SK-N-SH (cell line): ENCODE measurements around the gene OR1J1. TPM values are rescaled to one million over a fixed set of nuclear protein-coding genes. Genes with fewer than 3 reads are reported as not detected.
A peak's percentile ranks its signal among the peaks of the same experiment; 100 is the strongest.

Source experiments
- CTCF ChIA-PET: fragments of 300-600, 350-600 bp; formaldehyde crosslinking; extraction: SDS; loops from one replicate; lab custom pipeline; 2021; lab: Yijun Ruan, JAX
- POLR2A ChIA-PET: fragments of 350-600 bp; sonication (Branson Sonifier 250); formaldehyde crosslinking; extraction: SDS; loops from one replicate; lab custom pipeline; 2020; ENCODE audit warnings: antibody characterized with exemption, inconsistent platforms; lab: Yijun Ruan, JAX
- DNase-seq: peaks from one replicate; pipeline ENCODE4 v3.0.0; 2012
- H2AFZ ChIP-seq: fragments of 200-600 bp; sonication (generic); 2 replicates; pipeline ENCODE4 v1.8.1; 2016; ENCODE audit warnings: antibody characterized with exemption, mild to moderate bottlenecking, low read depth
- H3F3A ChIP-seq: fragments of 200-600 bp; sonication (generic); replicated peaks from 2 replicates; pipeline ENCODE3; 2016; ENCODE audit warnings: antibody characterized with exemption, mild to moderate bottlenecking; ENCODE audit not compliant: insufficient read depth
- H3K27ac ChIP-seq, 2 experiments: fragments of 200-500 bp in 1 of 2; fragments of 200-600 bp in 1 of 2; sonication (Bioruptor generic) in 1 of 2; sonication (generic), shearing (Covaris generic) in 1 of 2; 2 replicates each; pipeline versions ENCODE4 v1.5.1 to v1.6.1; 2014 to 2016; ENCODE audit warnings: low read depth in 2 of 2, inconsistent platforms in 1 of 2, low read length in 1 of 2, mild to moderate bottlenecking in 1 of 2, mixed read lengths in 1 of 2
- H3K27me3 ChIP-seq: fragments of 200-600 bp; sonication (generic), shearing (Covaris generic); 2 replicates; pipeline ENCODE4 v1.6.1; 2016; ENCODE audit warnings: mixed run types; ENCODE audit not compliant: insufficient read depth
- H3K36me3 ChIP-seq, 2 experiments: fragments of 200-500 bp in 1 of 2; fragments of 200-600 bp in 1 of 2; sonication (Bioruptor generic) in 1 of 2; sonication (generic) in 1 of 2; replicated peaks in 1 of 2; 2 replicates each; pipeline versions ENCODE3 to v1.5.1; 2014 to 2016; ENCODE audit warnings: low read length in 1 of 2, mild to moderate bottlenecking in 1 of 2; ENCODE audit not compliant: insufficient read depth in 2 of 2, control insufficient read depth in 1 of 2
- H3K4me1 ChIP-seq, 2 experiments: fragments of 200-500 bp in 1 of 2; fragments of 200-600 bp in 1 of 2; sonication (Bioruptor generic) in 1 of 2; sonication (generic), shearing (Covaris generic) in 1 of 2; 2 replicates each; pipeline versions ENCODE4 v1.5.1 to v1.6.1; 2014 to 2016; ENCODE audit warnings: low read depth in 1 of 2, low read length in 1 of 2, mixed run types in 1 of 2; ENCODE audit not compliant: insufficient read depth in 2 of 2, control insufficient read depth in 1 of 2
- H3K4me2 ChIP-seq: fragments of 200-600 bp; sonication (generic), shearing (Covaris generic); 2 replicates; pipeline ENCODE4 v1.6.1; 2017; ENCODE audit warnings: mixed run types
- H3K4me3 ChIP-seq, 2 experiments: fragments of 200-500 bp in 1 of 2; fragments of 200-600 bp in 1 of 2; sonication (Bioruptor generic) in 1 of 2; sonication (generic), shearing (Covaris generic) in 1 of 2; 2 replicates each; pipeline versions ENCODE4 v1.5.1 to v1.8.1; 2014 to 2016; ENCODE audit warnings: low read depth in 2 of 2, inconsistent platforms in 1 of 2, low read length in 1 of 2, mild to moderate bottlenecking in 1 of 2, mixed read lengths in 1 of 2, moderate library complexity in 1 of 2
- H3K79me2 ChIP-seq: fragments of 200-600 bp; sonication (generic); 2 replicates; pipeline ENCODE4 v1.8.1; 2017; ENCODE audit warnings: mild to moderate bottlenecking; ENCODE audit not compliant: insufficient read depth
- H3K9ac ChIP-seq: fragments of 200-600 bp; sonication (generic); 2 replicates; pipeline ENCODE4 v1.6.1; 2017; ENCODE audit warnings: mixed run types
- H3K9me2 ChIP-seq: fragments of 200-600 bp; sonication (generic); 2 replicates; pipeline ENCODE4 v1.6.1; 2017; ENCODE audit warnings: mixed run types
- H3K9me3 ChIP-seq: fragments of 200-600 bp; sonication (generic); 2 replicates; pipeline ENCODE4 v1.6.1; 2017; ENCODE audit warnings: mixed run types, mild to moderate bottlenecking, moderate library complexity
- H4K20me1 ChIP-seq: fragments of 200-600 bp; sonication (generic); 2 replicates; pipeline ENCODE4 v1.6.1; 2017; ENCODE audit warnings: mild to moderate bottlenecking, mixed run types; ENCODE audit not compliant: insufficient read depth
- CTCF ChIP-seq: fragments of 200-600 bp; sonication (generic); IDR thresholded peaks from 2 replicates; pipeline ENCODE4 v1.6.1; 2017; ENCODE audit warnings: antibody characterized with exemption, mild to moderate bottlenecking, moderate library complexity
- EP300 ChIP-seq, 2 experiments: IDR thresholded peaks; 2 replicates each; pipeline versions ENCODE4 v1.4.0 to v1.6.1; 2012; ENCODE audit warnings: borderline replicate concordance in 1 of 2, low read depth in 1 of 2, low read length in 1 of 2
- EZH2phosphoT487 ChIP-seq: fragments of 200-600 bp; sonication (generic); IDR thresholded peaks from 2 replicates; pipeline ENCODE4 v1.6.1; 2017; ENCODE audit warnings: low read depth, mixed run types, mild to moderate bottlenecking, antibody characterized with exemption, moderate library complexity, borderline replicate concordance
- FOXJ3 ChIP-seq: sonication (generic); formaldehyde crosslinking; IDR thresholded peaks from 2 replicates; pipeline ENCODE4 v1.5.1; 2020; ENCODE audit warnings: mild to moderate bottlenecking, missing genetic modification reagents
- FOXM1 ChIP-seq: IDR thresholded peaks from 2 replicates; pipeline ENCODE4 v1.4.0; 2012; ENCODE audit warnings: low read depth, mild to moderate bottlenecking
- GABPA ChIP-seq: IDR thresholded peaks from 2 replicates; pipeline ENCODE4 v1.4.0; 2012; ENCODE audit warnings: low read depth, mild to moderate bottlenecking
- GATA2 ChIP-seq: sonication (generic); formaldehyde crosslinking; IDR thresholded peaks from 2 replicates; pipeline ENCODE4 v1.5.0; 2020; ENCODE audit warnings: mild to moderate bottlenecking, missing genetic modification reagents
- JUND ChIP-seq: IDR thresholded peaks from 2 replicates; pipeline ENCODE4 v1.4.0; 2012
- RAD21 ChIP-seq: IDR thresholded peaks from 2 replicates; pipeline ENCODE4 v1.6.1; 2012; ENCODE audit warnings: mild to moderate bottlenecking, low read length
- RCOR1 ChIP-seq: fragments of 150-350 bp; IDR thresholded peaks from 2 replicates; pipeline ENCODE4 v1.6.1; 2017; ENCODE audit warnings: antibody characterized with exemption, low read length
- TCF12 ChIP-seq: IDR thresholded peaks from 2 replicates; pipeline ENCODE4 v1.4.0; 2012
- YY1 ChIP-seq: IDR thresholded peaks from 2 replicates; pipeline ENCODE4 v1.4.0; 2012; ENCODE audit warnings: low read depth, mild to moderate bottlenecking
- WGBS: methylation state at CpG from one replicate; pipeline ENCODE4 v1.1.6; 2017; ENCODE audit warnings: low lambda C conversion rate; 5-methylcytosine and 5-hydroxymethylcytosine counted together
- polyA plus RNA-seq, 3 experiments: library from polyadenylated mRNA; depleted of rRNA; stranded (reverse); fragments of >200 nt; gene quantifications; 2 replicates each; pipeline ENCODE4 v1.2.3, GENCODE V29; 2012

Gene OR1J1
- polyA plus RNA-seq, 1 of the 3 experiments (the other 2 are of a cell fraction), result not detected

- TF ChIP-seq CTCF (peak; percentile 92), TCF12 (peak; percentile 22; the same call in 1 of the 2 replicates), GABPA (no peak), EZH2phosphoT487 (no peak), RAD21 (peak; percentile 85)
Observed at GRCh38 chr9:122464633-122465567, 12.8 kb downstream of the OR1J1 start (continued).

- no peaks in the 10 kb centered on the region for H3K27me3 ChIP-seq
- no peaks in the 10 kb centered on the region for H3F3A ChIP-seq
- H3K9me3 ChIP-seq, result no peaks in the 10 kb centered on the region
- peak overlapping the region in 1 of 2 experiments; percentile 7; a peak in 1 of 4 replicates for H3K27ac ChIP-seq
- peak overlapping the region; percentile 94 for H2AFZ ChIP-seq
- ChIA-PET POLR2A (no interaction called here), CTCF (interaction anchor here (0.6 to 4.6 kb wide), 19 partner anchors 8 to 886 kb away, joined by 3 to 77 read pairs (median 4); partner anchors contain the start of gene OR1J1)
- peak overlapping the region; percentile 78 for H3K4me2 ChIP-seq
- TF ChIP-seq EP300 (IDR thresholded peaks at IDR 0.05; ENCODE audit: borderline replicate concordance in 1 of 2, low read depth in 1 of 2, low read length in 1 of 2), result no peak
- no peak for TF ChIP-seq JUND
- TF ChIP-seq FOXJ3 (CRISPR knock-in tag), result no peak
- no peak for TF ChIP-seq RCOR1
- no peak for TF ChIP-seq GATA2 (CRISPR knock-in tag)
- no peak for TF ChIP-seq FOXM1
- TF ChIP-seq CTCF, result peak; percentile 65
- TF ChIP-seq YY1, result 0 out of 2 replicates have a peak, but pooled peaks have one; percentile 19
- H3K9me2 ChIP-seq, result no peaks in the 10 kb centered on the region
- no peaks in the 10 kb centered on the region for H3K79me2 ChIP-seq
- no peaks in the 10 kb centered on the region for H3K36me3 ChIP-seq
- WGBS, result 40% methylated on average over 6 of the region's 10 CpGs
- H3K9ac ChIP-seq, result peak overlapping the region; percentile 40; the same call in 1 of the 2 replicates
- DNase-seq, result peak; percentile 27
- H3K4me3 ChIP-seq, result peak overlapping the region; percentile 47 to 60
- peaks cover 3 to 4% of the 10 kb centered on the region in 2 experiments; a peak in 2 of 4 replicates for H3K4me1 ChIP-seq
- H4K20me1 ChIP-seq, result no peaks in the 10 kb centered on the region
Observed at GRCh38 chr9:122463828-122464632, 13.7 kb downstream of the OR1J1 start.
